Lung (tissue), 12 donors: ENCODE data around the gene BAHCC1. TPM values are rescaled to one million over a fixed set of nuclear protein-coding genes. Genes with fewer than 3 reads are reported as not detected.
A peak's percentile ranks its signal among the peaks of the same experiment; 100 is the strongest.

Experiments used
- ATAC-seq: fragments of 200-7000 bp; cut with Tn5 transposase; one replicate; pipeline ENCODE4 v1.9.1; 2020; ENCODE audit warnings: moderate number of reproducible peaks; ENCODE audit not compliant: insufficient read depth, low FRiP score
- DNase-seq, 3 donors: peaks; one replicate each; pipeline ENCODE4 v3.0.0-alpha.2; 2013 to 2017
- H3K27ac ChIP-seq, 2 donors: one replicate each; pipeline ENCODE4 v1.5.1; 2013; ENCODE audit warnings: mild to moderate bottlenecking in 2 of 2, moderate library complexity in 2 of 2, control low read depth in 1 of 2, inconsistent platforms in 1 of 2, low read depth in 1 of 2, low read length in 1 of 2
- H3K27me3 ChIP-seq, 3 donors: one replicate each; pipeline ENCODE4 v1.5.1; 2013; ENCODE audit warnings: low read length in 2 of 3; ENCODE audit not compliant: control insufficient read depth in 3 of 3, insufficient read depth in 3 of 3
- H3K36me3 ChIP-seq, 4 donors: one replicate each; pipeline ENCODE4 v1.5.1; 2013; ENCODE audit warnings: low read length in 4 of 4, mild to moderate bottlenecking in 1 of 4, moderate library complexity in 1 of 4; ENCODE audit not compliant: control insufficient read depth in 4 of 4, insufficient read depth in 4 of 4
- H3K4me1 ChIP-seq, 5 donors: one replicate each; pipeline ENCODE4 v1.5.1; 2013; ENCODE audit warnings: low read length in 5 of 5, mild to moderate bottlenecking in 2 of 5, moderate library complexity in 1 of 5; ENCODE audit not compliant: control insufficient read depth in 5 of 5, insufficient read depth in 5 of 5
- H3K4me3 ChIP-seq: one replicate; pipeline ENCODE4 v1.5.1; 2013; ENCODE audit warnings: mild to moderate bottlenecking, control low read depth, moderate library complexity
- H3K9ac ChIP-seq, 2 donors: one replicate each; pipeline ENCODE4 v1.5.1; 2013; ENCODE audit warnings: low read length in 2 of 2, control low read depth in 1 of 2; ENCODE audit not compliant: insufficient read depth in 1 of 2
- H3K9me3 ChIP-seq, 4 donors: one replicate each; pipeline ENCODE4 v1.5.1; 2013; ENCODE audit warnings: low read length in 3 of 4, mild to moderate bottlenecking in 1 of 4, moderate library complexity in 1 of 4; ENCODE audit not compliant: control insufficient read depth in 4 of 4, insufficient read depth in 3 of 4
- WGBS, 2 donors: extraction: QIAGEN DNeasy Blood & Tissue Kit; methylation state at CpG; one replicate each; pipeline ENCODE4 v1.1.7; 2013; 5-methylcytosine and 5-hydroxymethylcytosine counted together
- polyA plus RNA-seq, 2 donors: library from polyadenylated mRNA; stranded (reverse); fragments of 200-250 nt; gene quantifications; one replicate each; pipeline ENCODE4 v1.2.1, GENCODE V29; 2013
- total RNA-seq, 2 donors: library from RNA; depleted of rRNA in 1 of 2; stranded (reverse); fragments of >200 nt in 1 of 2; gene quantifications; one replicate each; pipeline ENCODE4 v1.2.1, GENCODE V29; 2014 to 2021
- TF ChIP-seq, protein P1 (sequence below): IDR thresholded peaks from 2 replicates; pipeline ENCODE4 v1.5.1; 2012; ENCODE audit warnings: mild to moderate bottlenecking; ENCODE audit errors: control extremely low read depth, extremely low read depth
- donor health status: control.
- donor health status: control.
- donor health status: Bipolar disorder and iron deficiency.
- donor health status: healthy.
- donor health status: DM: yes; HTN: yes; CAD: no.

The BAHCC1 gene
- total and polyA plus RNA-seq, 4 donors = 7.6 to 24.9 (median 17.5) TPM

DNA sequence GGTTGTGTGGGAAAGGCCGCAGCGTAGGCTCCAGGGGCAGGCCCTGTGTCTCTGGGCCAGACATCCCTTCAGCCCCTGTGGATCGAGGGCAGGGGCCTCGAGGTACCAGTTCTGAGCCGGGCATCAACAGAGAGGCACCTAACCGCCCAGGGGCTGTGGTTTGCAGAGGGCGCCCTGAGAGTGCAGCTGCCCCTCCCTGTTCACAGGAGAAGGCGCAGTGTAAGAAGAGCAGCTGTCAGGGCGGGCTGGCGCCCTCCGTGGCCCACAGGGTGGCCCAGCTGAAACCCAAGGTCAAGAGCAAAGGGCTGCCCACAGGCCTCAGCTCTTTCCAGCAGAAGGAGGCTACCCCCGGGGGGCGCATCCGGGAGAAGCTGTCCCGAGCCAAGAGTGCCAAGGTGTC, 60.8 kb downstream of the BAHCC1 start:
- 56 to 71% methylated on average over 13 to 15 of the region's 15 CpGs for WGBS, 2 donors
- no peak overlapping the region for H3K4me3 ChIP-seq
- H3K9me3 ChIP-seq = no peaks in the 10 kb centered on the region
- DNase-seq (no peak), ATAC-seq (no peak)
- TF ChIP-seq, protein P1, sequence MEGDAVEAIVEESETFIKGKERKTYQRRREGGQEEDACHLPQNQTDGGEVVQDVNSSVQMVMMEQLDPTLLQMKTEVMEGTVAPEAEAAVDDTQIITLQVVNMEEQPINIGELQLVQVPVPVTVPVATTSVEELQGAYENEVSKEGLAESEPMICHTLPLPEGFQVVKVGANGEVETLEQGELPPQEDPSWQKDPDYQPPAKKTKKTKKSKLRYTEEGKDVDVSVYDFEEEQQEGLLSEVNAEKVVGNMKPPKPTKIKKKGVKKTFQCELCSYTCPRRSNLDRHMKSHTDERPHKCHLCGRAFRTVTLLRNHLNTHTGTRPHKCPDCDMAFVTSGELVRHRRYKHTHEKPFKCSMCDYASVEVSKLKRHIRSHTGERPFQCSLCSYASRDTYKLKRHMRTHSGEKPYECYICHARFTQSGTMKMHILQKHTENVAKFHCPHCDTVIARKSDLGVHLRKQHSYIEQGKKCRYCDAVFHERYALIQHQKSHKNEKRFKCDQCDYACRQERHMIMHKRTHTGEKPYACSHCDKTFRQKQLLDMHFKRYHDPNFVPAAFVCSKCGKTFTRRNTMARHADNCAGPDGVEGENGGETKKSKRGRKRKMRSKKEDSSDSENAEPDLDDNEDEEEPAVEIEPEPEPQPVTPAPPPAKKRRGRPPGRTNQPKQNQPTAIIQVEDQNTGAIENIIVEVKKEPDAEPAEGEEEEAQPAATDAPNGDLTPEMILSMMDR = no peak
- H3K36me3 ChIP-seq = peaks cover 0 to 34% (median 0%) of the 10 kb centered on the region in 4 donors
- H3K4me1 ChIP-seq = peaks cover 0 to 7% (median 0%) of the 10 kb centered on the region in 5 donors
- H3K9ac ChIP-seq = no peak overlapping the region
- no peak overlapping the region for H3K27ac ChIP-seq
- H3K27me3 ChIP-seq = no peaks in the 10 kb centered on the region

DNA sequence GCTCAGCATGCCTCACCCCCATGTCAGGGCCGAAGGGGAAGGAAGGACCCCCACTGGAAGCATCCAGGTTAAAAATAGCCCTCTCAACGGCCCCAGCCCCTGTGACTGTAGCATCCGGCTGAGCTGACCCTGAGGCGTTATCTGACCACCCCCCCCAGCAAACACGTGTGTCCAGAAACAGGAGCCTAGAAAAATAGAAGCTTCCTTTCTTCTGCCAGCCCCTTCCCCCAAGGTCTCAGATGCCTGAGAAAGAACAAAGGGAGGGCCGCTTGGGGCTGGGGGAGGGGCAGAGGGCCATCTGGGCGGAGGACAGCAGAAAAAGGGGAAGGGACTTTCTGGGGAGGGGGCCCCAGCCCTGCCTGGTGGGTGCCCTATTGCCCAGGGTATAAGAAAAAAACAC, 61.5 kb downstream of the BAHCC1 start:
- Histone ChIP-seq H3K27me3 (no peaks in the 10 kb centered on the region), H3K9ac (no peak overlapping the region), H3K4me3 (no peak overlapping the region), H3K36me3 (peaks cover 0 to 34% (median under 1%) of the 10 kb centered on the region in 4 donors), H3K4me1 (peaks cover 0 to 7% (median 0%) of the 10 kb centered on the region in 5 donors), H3K27ac (no peak overlapping the region), H3K9me3 (no peaks in the 10 kb centered on the region)
- WGBS, 2 donors = 27 to 57% methylated on average over 6 to 7 of the region's 7 CpGs
- TF ChIP-seq, protein P1 = no peak
- DNase-seq (peak; percentile 37 to 68 (median 43)), ATAC-seq (no peak)

DNA sequence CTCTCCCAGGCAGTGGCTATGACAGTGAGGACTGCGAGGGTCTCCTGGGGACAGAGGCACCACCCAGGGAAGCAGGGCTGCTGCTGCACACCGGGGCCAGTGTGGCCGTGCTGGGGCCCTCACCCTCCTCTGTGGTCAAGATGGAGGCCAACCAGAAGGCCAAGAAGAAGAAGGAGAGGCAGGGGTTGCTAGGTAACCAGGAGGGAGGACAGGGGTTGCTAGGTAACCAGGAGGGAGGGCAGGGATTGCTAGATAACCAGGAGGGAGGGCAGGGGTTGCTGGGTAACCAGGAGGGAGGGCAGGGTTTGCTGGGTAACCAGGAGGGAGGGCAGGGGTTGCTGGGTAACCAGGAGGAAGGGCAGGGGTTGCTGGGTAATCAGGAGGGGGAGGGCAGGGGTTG, 62.1 kb downstream of the BAHCC1 start:
- TF ChIP-seq, protein P1 = no peak
- Histone ChIP-seq H3K27me3 (no peaks in the 10 kb centered on the region), H3K4me1 (peaks cover 0 to 7% (median 0%) of the 10 kb centered on the region in 5 donors), H3K4me3 (no peak overlapping the region), H3K27ac (no peak overlapping the region), H3K9me3 (no peaks in the 10 kb centered on the region), H3K36me3 (peaks cover 0 to 34% (median 3%) of the 10 kb centered on the region in 4 donors), H3K9ac (no peak overlapping the region)
- WGBS, 2 donors = 93 to 98% methylated on average over 3 of the region's 3 CpGs
- ATAC-seq = no peak
- DNase-seq = no peak
